Ishikawa (cell line): ENCODE measurements around the gene SREBF2.

ENCODE experiments used
- CREB1 ChIP-seq: IDR thresholded peaks from 2 replicates; pipeline ENCODE4 v1.6.1; 2012; ENCODE audit warnings: low read depth
- EP300 ChIP-seq: IDR thresholded peaks from 2 replicates; pipeline ENCODE4 v1.6.1; 2012; ENCODE audit warnings: borderline replicate concordance
- FOXM1 ChIP-seq: IDR thresholded peaks from 2 replicates; pipeline ENCODE4 v1.6.1; 2012; ENCODE audit warnings: low read depth, borderline replicate concordance
- MAX ChIP-seq: IDR thresholded peaks from 2 replicates; pipeline ENCODE4 v1.6.1; 2012
- TAF1 ChIP-seq: IDR thresholded peaks from 2 replicates; pipeline ENCODE4 v1.6.1; 2012; ENCODE audit warnings: low read depth, mild to moderate bottlenecking
- YY1 ChIP-seq: IDR thresholded peaks from 2 replicates; pipeline ENCODE4 v1.6.1; 2012; ENCODE audit warnings: low read depth
- ZBTB7A ChIP-seq: IDR thresholded peaks from 2 replicates; pipeline ENCODE4 v1.6.1; 2012; ENCODE audit warnings: low read depth

- TF ChIP-seq ZBTB7A (no peak), MAX (no peak), FOXM1 (no peak), CREB1 (no peak), EP300 (no peak), YY1 (no peak), TAF1 (no peak)
Measured at GRCh38 chr22:41825376-41825775, 7.5 kb upstream of the SREBF2 start.
